GM19395 (cell line): ENCODE measurements around the gene SEMA4D.

ENCODE experiments used
- ATAC-seq: cut with Tn5 transposase; IDR thresholded peaks from one replicate; pipeline ENCODE4 v1.9.1; 2021; ENCODE audit warnings: mild to moderate bottlenecking, moderate library complexity; ENCODE audit not compliant: unreplicated experiment

The SEMA4D gene

GRCh38 chr9:89502671-89503070, 4.8 kb upstream of the SEMA4D start:
- no peak for ATAC-seq

GRCh38 chr9:89502038-89502601, 4.2 kb upstream of the SEMA4D start:
- no peak for ATAC-seq

- no peak for ATAC-seq
Measured at GRCh38 chr9:89501311-89501898, 3.5 kb upstream of the SEMA4D start.

- no peak for ATAC-seq
Measured at GRCh38 chr9:89500008-89500407, 2.1 kb upstream of the SEMA4D start.

GRCh38 chr9:89498852-89499480, 1.1 kb upstream of the SEMA4D start:
- peak; percentile 55 for ATAC-seq

- peak; percentile 48 for ATAC-seq
Measured at GRCh38 chr9:89497257-89497963, 503 bp downstream of the SEMA4D start.

GRCh38 chr9:89496645-89497256, 1.2 kb downstream of the SEMA4D start:
- no peak for ATAC-seq

- no peak for ATAC-seq
Measured at GRCh38 chr9:89495824-89496560, 1.9 kb downstream of the SEMA4D start.

GRCh38 chr9:89494199-89494598, 3.7 kb downstream of the SEMA4D start:
- no peak for ATAC-seq

- no peak for ATAC-seq
Measured at GRCh38 chr9:89493671-89494070, 4.2 kb downstream of the SEMA4D start.

GRCh38 chr9:89493181-89493580, 4.7 kb downstream of the SEMA4D start:
- no peak for ATAC-seq

- no peak for ATAC-seq
Measured at GRCh38 chr9:89492586-89492985, 5.3 kb downstream of the SEMA4D start.

GRCh38 chr9:89491694-89492093, 6.2 kb downstream of the SEMA4D start:
- ATAC-seq = no peak

- no peak for ATAC-seq
Measured at GRCh38 chr9:89489548-89490530, 8.1 kb downstream of the SEMA4D start.

- no peak for ATAC-seq
Measured at GRCh38 chr9:89488936-89489335, 9.0 kb downstream of the SEMA4D start.

- ATAC-seq = no peak
Measured at GRCh38 chr9:89488131-89488530, 9.8 kb downstream of the SEMA4D start.

GRCh38 chr9:89486681-89487080, 11.2 kb downstream of the SEMA4D start:
- no peak for ATAC-seq

- ATAC-seq = no peak
Measured at GRCh38 chr9:89484475-89485404, 13.2 kb downstream of the SEMA4D start.
